Thyroid gland (tissue), 4 donors: Measurements from ENCODE around the gene SPINK4.

ENCODE experiments used
- CTCF ChIP-seq, 6 experiments: fragments of 200-600 bp in 3 of 6; fragments of 450-650 bp in 3 of 6; sonication (generic) in 3 of 6; IDR thresholded peaks; one replicate each; pipeline ENCODE4 v1.5.1; 2016 to 2019; ENCODE audit warnings: antibody characterized with exemption in 6 of 6, mild to moderate bottlenecking in 2 of 6, inconsistent platforms in 1 of 6, moderate library complexity in 1 of 6
- POLR2A ChIP-seq, 2 donors: fragments of 450-650 bp; IDR thresholded peaks; one replicate each; pipeline ENCODE4 v1.6.1; 2017; ENCODE audit warnings: antibody characterized with exemption in 2 of 2, mild to moderate bottlenecking in 2 of 2, moderate library complexity in 1 of 2

DNA sequence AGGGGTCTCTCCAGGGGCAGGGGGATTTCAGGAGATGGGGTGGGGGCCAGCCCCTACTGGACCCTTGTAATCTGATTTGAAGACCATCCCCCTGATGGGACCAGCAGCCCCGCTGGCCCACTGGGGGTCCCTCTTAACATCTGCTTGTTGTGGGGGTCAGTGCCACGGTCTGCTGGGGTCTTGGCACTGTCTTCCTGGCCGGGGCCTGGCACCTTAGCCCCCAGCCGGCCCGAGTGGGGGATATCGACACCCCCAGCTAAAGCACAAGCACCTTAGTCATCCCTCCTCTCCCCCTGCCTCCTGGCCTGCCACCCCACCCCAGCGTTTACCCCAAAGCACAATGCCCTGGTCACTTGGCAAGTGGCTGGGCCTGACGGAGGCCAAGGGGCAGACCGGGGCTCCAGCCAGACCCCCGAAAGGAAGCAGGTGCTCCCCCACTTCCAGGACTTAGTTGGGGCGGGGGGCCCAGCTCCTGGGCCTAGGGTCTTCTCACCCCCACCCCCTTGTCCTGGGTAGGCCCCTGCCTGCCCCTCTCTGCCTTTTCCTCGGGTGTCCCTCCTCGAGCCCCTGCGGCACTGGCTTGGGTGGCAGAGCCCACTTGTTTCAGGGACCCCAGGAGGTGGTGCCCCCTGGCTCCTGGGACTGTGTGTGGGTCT, 49.0 kb downstream of the SPINK4 start:
- TF ChIP-seq CTCF (IDR thresholded peaks at IDR 0.05) (no peak), POLR2A (IDR thresholded peaks at IDR 0.05) (no peak)
